Astrocyte (in vitro differentiated cells and primary cell): Measurements from ENCODE around the gene ABCG2. TPM values are rescaled to one million over a fixed set of nuclear protein-coding genes. Genes with fewer than 3 reads are reported as not detected.
A peak's percentile ranks its signal among the peaks of the same experiment; 100 is the strongest.

Source experiments
- DNase-seq: peaks from one replicate; pipeline ENCODE4 v3.0.0-alpha.2; 2010; ENCODE audit warnings: low read depth
- FAIRE-seq: peaks from 2 replicates; lab custom pipeline; 2011; peaks lifted over from hg19 to GRCh38; lab: Jason Lieb, UNC
- H2AFZ ChIP-seq: 2 replicates; pipeline ENCODE4 v1.6.0; 2012; ENCODE audit warnings: low read depth, low read length, inconsistent platforms
- H3K27ac ChIP-seq: 2 replicates; pipeline ENCODE4 v1.5.1; 2011; ENCODE audit warnings: low read depth, low read length, inconsistent platforms
- H3K27me3 ChIP-seq: 2 replicates; pipeline ENCODE4 v1.6.0; 2011; ENCODE audit warnings: low read length, inconsistent platforms; ENCODE audit not compliant: insufficient read depth
- H3K36me3 ChIP-seq: 2 replicates; pipeline ENCODE4 v1.5.1; 2011; ENCODE audit warnings: low read length, inconsistent platforms; ENCODE audit not compliant: insufficient read depth
- H3K4me1 ChIP-seq: 2 replicates; pipeline ENCODE4 v1.5.1; 2011; ENCODE audit warnings: low read length, inconsistent platforms; ENCODE audit not compliant: insufficient read depth
- H3K4me2 ChIP-seq: 2 replicates; pipeline ENCODE4 v1.6.0; 2012; ENCODE audit warnings: low read length, inconsistent platforms
- H3K4me3 ChIP-seq: 2 replicates; pipeline ENCODE4 v1.5.1; 2011; ENCODE audit warnings: low read depth, mild to moderate bottlenecking, low read length, inconsistent platforms; ENCODE audit not compliant: insufficient read depth
- H3K79me2 ChIP-seq: 2 replicates; pipeline ENCODE4 v1.6.0; 2012; ENCODE audit warnings: mild to moderate bottlenecking, low read length, inconsistent platforms; ENCODE audit not compliant: insufficient read depth
- H3K9ac ChIP-seq: 2 replicates; pipeline ENCODE4 v1.6.0; 2012; ENCODE audit warnings: mild to moderate bottlenecking, low read length, inconsistent platforms
- H3K9me3 ChIP-seq: 2 replicates; pipeline ENCODE4 v1.5.1; 2012; ENCODE audit warnings: low read depth, mild to moderate bottlenecking, low read length, inconsistent platforms; ENCODE audit not compliant: insufficient read depth
- H4K20me1 ChIP-seq: 2 replicates; pipeline ENCODE4 v1.6.0; 2012; ENCODE audit warnings: low read length, inconsistent platforms; ENCODE audit not compliant: insufficient read depth
- H3K27ac Mint-ChIP-seq: one replicate; pipeline ENCODE4 v1.8.0; 2021; ENCODE audit warnings: mild to moderate bottlenecking, mixed read lengths; ENCODE audit not compliant: unreplicated experiment
- H3K27me3 Mint-ChIP-seq: one replicate; pipeline ENCODE4 v1.8.0; 2021; ENCODE audit warnings: low read depth, mixed read lengths; ENCODE audit not compliant: unreplicated experiment
- H3K36me3 Mint-ChIP-seq: one replicate; pipeline ENCODE4 v1.8.0; 2021; ENCODE audit warnings: low read depth, mixed read lengths; ENCODE audit not compliant: unreplicated experiment
- H3K4me1 Mint-ChIP-seq: one replicate; pipeline ENCODE4 v1.8.0; 2021; ENCODE audit warnings: low read depth, mixed read lengths; ENCODE audit not compliant: unreplicated experiment
- H3K4me3 Mint-ChIP-seq: one replicate; pipeline ENCODE4 v1.8.0; 2021; ENCODE audit warnings: mild to moderate bottlenecking, moderate library complexity, mixed read lengths; ENCODE audit not compliant: unreplicated experiment
- H3K9me3 Mint-ChIP-seq: one replicate; pipeline ENCODE4 v1.8.0; 2021; ENCODE audit warnings: mild to moderate bottlenecking, mixed read lengths; ENCODE audit not compliant: unreplicated experiment
- CTCF ChIP-seq: IDR thresholded peaks from 2 replicates; pipeline ENCODE4 v1.5.1; 2011; ENCODE audit warnings: low read depth, mild to moderate bottlenecking, inconsistent platforms, low read length, moderate library complexity; ENCODE audit not compliant: insufficient read depth
- EZH2 ChIP-seq: IDR thresholded peaks from 2 replicates; pipeline ENCODE4 v1.6.1; 2012; ENCODE audit warnings: mild to moderate bottlenecking, low read length, inconsistent platforms; ENCODE audit not compliant: insufficient read depth
- total RNA-seq: library from RNA; stranded (reverse); gene quantifications from 2 replicates; pipeline ENCODE4 v1.2.1, GENCODE V29; 2021

The ABCG2 gene
- total RNA-seq, 1 donor from 2014 or later, result 2.5 TPM

- no peak overlapping the region for H3K9ac ChIP-seq
- no peak for FAIRE-seq
These were observed 67.1 kb downstream of the ABCG2 start for GRCh38 chr4:88091378-88091777.

DNA sequence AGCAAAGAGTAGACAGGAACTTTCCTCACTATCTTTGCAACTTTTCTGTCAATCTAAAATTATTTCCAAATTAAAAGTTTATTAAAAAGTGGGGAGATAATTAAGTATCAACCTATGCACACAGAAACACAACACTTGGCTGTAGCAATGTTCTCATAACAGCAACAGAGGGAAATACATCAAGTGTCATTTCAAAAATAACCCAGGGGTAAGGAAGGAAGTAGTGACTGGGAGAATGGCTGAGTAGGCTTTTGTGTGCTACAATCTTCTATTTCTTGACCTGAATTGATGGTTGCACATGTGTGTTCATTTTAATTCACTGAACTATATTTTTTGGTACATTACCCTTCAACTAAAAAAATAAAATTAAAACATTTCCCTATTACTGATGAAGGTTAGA lies 67.5 kb downstream of the ABCG2 start:
- no peaks in the 10 kb centered on the region for H3K9me3 ChIP-seq
- Mint-ChIP-seq H3K27me3 (peaks cover 3% of the 10 kb centered on the region), H3K4me3 (no peak overlapping the region), H3K27ac (no peak overlapping the region), H3K4me1 (no peaks in the 10 kb centered on the region), H3K9me3 (no peaks in the 10 kb centered on the region), H3K36me3 (no peaks in the 10 kb centered on the region)
- no peak for DNase-seq
- H2AFZ ChIP-seq, result no peak overlapping the region
- H3K27ac ChIP-seq, result no peak overlapping the region
- H3K4me1 ChIP-seq, result no peaks in the 10 kb centered on the region
- no peak for FAIRE-seq
- no peak overlapping the region for H3K9ac ChIP-seq
- H3K4me3 ChIP-seq, result no peak overlapping the region
- H4K20me1 ChIP-seq, result no peaks in the 10 kb centered on the region
- no peaks in the 10 kb centered on the region for H3K79me2 ChIP-seq
- H3K4me2 ChIP-seq, result no peak overlapping the region
- TF ChIP-seq EZH2, result no peak
- no peak for TF ChIP-seq CTCF
- no peaks in the 10 kb centered on the region for H3K27me3 ChIP-seq
- H3K36me3 ChIP-seq, result no peaks in the 10 kb centered on the region

More at GRCh38 chr4:88091378-88091777, 67.1 kb downstream of the ABCG2 start:
- H3K27me3 Mint-ChIP-seq, result peaks cover 3% of the 10 kb centered on the region
- Histone ChIP-seq H3K27me3 (no peaks in the 10 kb centered on the region), H3K4me1 (no peaks in the 10 kb centered on the region), H3K4me3 (no peak overlapping the region), H4K20me1 (no peaks in the 10 kb centered on the region), H3K9me3 (no peaks in the 10 kb centered on the region), H3K36me3 (no peaks in the 10 kb centered on the region), H2AFZ (no peak overlapping the region), H3K79me2 (no peaks in the 10 kb centered on the region), H3K27ac (no peak overlapping the region), H3K4me2 (no peak overlapping the region)
- H3K36me3 Mint-ChIP-seq, result no peaks in the 10 kb centered on the region
- no peaks in the 10 kb centered on the region for H3K9me3 Mint-ChIP-seq
- H3K27ac Mint-ChIP-seq, result no peak overlapping the region
- peak; percentile 69 for DNase-seq
- no peaks in the 10 kb centered on the region for H3K4me1 Mint-ChIP-seq
- H3K4me3 Mint-ChIP-seq, result no peak overlapping the region
- TF ChIP-seq EZH2, result no peak
- no peak for TF ChIP-seq CTCF

GRCh38 chr4:88087004-88087403 lies 71.4 kb downstream of the ABCG2 start:
- Histone ChIP-seq H3K36me3 (no peaks in the 10 kb centered on the region), H4K20me1 (no peaks in the 10 kb centered on the region), H3K79me2 (no peaks in the 10 kb centered on the region), H2AFZ (no peak overlapping the region), H3K27ac (no peak overlapping the region), H3K9me3 (no peaks in the 10 kb centered on the region), H3K4me2 (no peak overlapping the region), H3K9ac (no peak overlapping the region), H3K4me3 (no peak overlapping the region), H3K27me3 (no peaks in the 10 kb centered on the region), H3K4me1 (no peaks in the 10 kb centered on the region)
- Mint-ChIP-seq H3K4me1 (no peaks in the 10 kb centered on the region), H3K27me3 (peaks cover 8% of the 10 kb centered on the region), H3K9me3 (no peaks in the 10 kb centered on the region), H3K36me3 (peaks cover 2% of the 10 kb centered on the region), H3K27ac (no peak overlapping the region), H3K4me3 (no peak overlapping the region)
- TF ChIP-seq EZH2, result no peak
- TF ChIP-seq CTCF, result no peak
- no peak for FAIRE-seq
- DNase-seq, result no peak
